Neural progenitor cell (in vitro differentiated cells): ENCODE data around the gene PTPRN2. TPM values are rescaled to one million over a fixed set of nuclear protein-coding genes. Genes with fewer than 3 reads are reported as not detected.

ENCODE experiments used
- DNase-seq: peaks from one replicate; pipeline ENCODE4 v3.0.0-alpha.2; 2016; ENCODE audit warnings: low spot score
- H2AFZ ChIP-seq: fragments of 200-600 bp; sonication (generic); replicated peaks from 2 replicates; pipeline ENCODE4 v1.6.1; 2016; ENCODE audit warnings: antibody characterized with exemption
- H3F3A ChIP-seq: fragments of 200-600 bp; sonication (generic); 2 replicates; pipeline ENCODE4 v1.6.1; 2016; ENCODE audit warnings: antibody characterized with exemption, low read depth
- H3K27ac ChIP-seq: fragments of 200-600 bp; sonication (generic); 2 replicates; pipeline ENCODE4 v1.5.1; 2016; ENCODE audit warnings: mild to moderate bottlenecking
- H3K27me3 ChIP-seq: fragments of 200-600 bp; sonication (generic); 2 replicates; pipeline ENCODE4 v1.6.1; 2016; ENCODE audit warnings: mild to moderate bottlenecking, moderate library complexity
- H3K36me3 ChIP-seq: fragments of 200-600 bp; sonication (generic); 2 replicates; pipeline ENCODE4 v1.5.1; 2016
- H3K4me1 ChIP-seq: fragments of 200-600 bp; sonication (generic); 2 replicates; pipeline ENCODE4 v1.6.1; 2016; ENCODE audit warnings: mixed run types
- H3K4me2 ChIP-seq: fragments of 200-600 bp; sonication (generic); 2 replicates; pipeline ENCODE4 v1.6.1; 2016
- H3K4me3 ChIP-seq: fragments of 200-600 bp; sonication (generic); 2 replicates; pipeline ENCODE4 v1.5.1; 2016
- H3K79me2 ChIP-seq: fragments of 200-600 bp; sonication (generic); 2 replicates; pipeline ENCODE4 v1.6.1; 2016; ENCODE audit warnings: low read depth
- H3K9ac ChIP-seq: fragments of 200-600 bp; sonication (generic); 2 replicates; pipeline ENCODE4 v1.6.1; 2016
- H3K9me3 ChIP-seq: fragments of 200-600 bp; sonication (generic); 2 replicates; pipeline ENCODE4 v1.5.1; 2016; ENCODE audit warnings: low read depth
- H4K20me1 ChIP-seq: fragments of 200-600 bp; sonication (generic); 2 replicates; pipeline ENCODE4 v1.6.1; 2016; ENCODE audit warnings: low read depth
- H3K27ac Mint-ChIP-seq: 3 replicates; pipeline ENCODE4 v1.8.0; 2021; ENCODE audit warnings: mixed read lengths
- H3K27me3 Mint-ChIP-seq: 2 replicates; pipeline ENCODE4 v1.8.0; 2022; ENCODE audit warnings: low read depth, mild to moderate bottlenecking, inconsistent platforms, moderate library complexity, mixed read lengths; ENCODE audit not compliant: insufficient read depth
- H3K36me3 Mint-ChIP-seq: 3 replicates; pipeline ENCODE4 v1.8.0; 2021; ENCODE audit warnings: mixed read lengths
- H3K4me1 Mint-ChIP-seq: 3 replicates; pipeline ENCODE4 v1.8.0; 2021; ENCODE audit warnings: mixed read lengths
- H3K4me3 Mint-ChIP-seq: 3 replicates; pipeline ENCODE4 v1.8.0; 2021; ENCODE audit warnings: mild to moderate bottlenecking, moderate library complexity, mixed read lengths
- H3K9me3 Mint-ChIP-seq: 3 replicates; pipeline ENCODE4 v1.8.0; 2020; ENCODE audit warnings: mixed read lengths
- EZH2 ChIP-seq: fragments of 200-600 bp; sonication (generic); IDR thresholded peaks from 2 replicates; pipeline ENCODE4 v1.6.1; 2017; ENCODE audit warnings: antibody characterized with exemption, mild to moderate bottlenecking, moderate library complexity
- EZH2phosphoT487 ChIP-seq: fragments of 200-600 bp; sonication (generic); IDR thresholded peaks from 2 replicates; pipeline ENCODE4 v1.6.1; 2017; ENCODE audit warnings: antibody characterized with exemption
- total RNA-seq: library from RNA; depleted of rRNA; stranded (reverse); fragments of >200 nt; gene quantifications from 2 replicates; pipeline ENCODE4 v1.2.3, GENCODE V29; 2015; ENCODE audit warnings: low replicate concordance
- TF ChIP-seq, protein P1 (sequence below): fragments of 200-600 bp; sonication (generic); IDR thresholded peaks from 2 replicates; pipeline ENCODE4 v1.5.1; 2017; ENCODE audit warnings: antibody characterized with exemption, mild to moderate bottlenecking

Gene PTPRN2
- total RNA-seq, 1 donor from 2014 or later, result 3.0 TPM

DNA sequence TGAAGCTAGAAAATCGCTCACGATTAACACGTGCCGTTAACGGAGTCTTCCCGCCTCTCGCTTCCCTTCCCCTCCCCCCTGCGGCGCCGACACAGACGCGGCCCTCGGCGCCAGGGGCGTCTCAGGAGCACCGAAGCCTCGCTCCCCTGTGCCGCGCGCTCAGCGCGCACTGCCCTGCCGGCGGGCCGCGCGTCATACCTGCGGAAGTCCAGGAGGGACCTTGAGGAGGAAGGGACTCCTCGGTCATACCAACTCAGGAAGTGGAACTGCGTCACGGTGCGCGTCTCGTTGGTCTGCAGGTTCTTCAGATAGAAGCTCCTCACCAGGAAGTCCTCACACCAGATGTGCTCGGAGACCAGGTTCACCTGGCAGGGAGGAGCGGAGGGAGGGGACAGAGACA lies 1011.2 kb downstream of the PTPRN2 start:
- Histone ChIP-seq H3K27me3 (peaks cover 58% of the 10 kb centered on the region), H3K9ac (no peak overlapping the region), H3F3A (no peaks in the 10 kb centered on the region), H2AFZ (no peak overlapping the region), H3K36me3 (no peaks in the 10 kb centered on the region), H3K4me3 (no peak overlapping the region), H4K20me1 (no peaks in the 10 kb centered on the region), H3K4me1 (peaks cover 3% of the 10 kb centered on the region), H3K27ac (no peak overlapping the region), H3K4me2 (no peak overlapping the region), H3K79me2 (no peaks in the 10 kb centered on the region), H3K9me3 (no peaks in the 10 kb centered on the region)
- Mint-ChIP-seq H3K9me3 (no peaks in the 10 kb centered on the region), H3K4me3 (no peak overlapping the region), H3K4me1 (peaks cover 32% of the 10 kb centered on the region), H3K36me3 (peaks cover 58% of the 10 kb centered on the region), H3K27me3 (peaks cover 3% of the 10 kb centered on the region), H3K27ac (peak overlapping the region; percentile 37)
- DNase-seq, result no peak
- no peak for TF ChIP-seq EZH2
- TF ChIP-seq, protein P1, sequence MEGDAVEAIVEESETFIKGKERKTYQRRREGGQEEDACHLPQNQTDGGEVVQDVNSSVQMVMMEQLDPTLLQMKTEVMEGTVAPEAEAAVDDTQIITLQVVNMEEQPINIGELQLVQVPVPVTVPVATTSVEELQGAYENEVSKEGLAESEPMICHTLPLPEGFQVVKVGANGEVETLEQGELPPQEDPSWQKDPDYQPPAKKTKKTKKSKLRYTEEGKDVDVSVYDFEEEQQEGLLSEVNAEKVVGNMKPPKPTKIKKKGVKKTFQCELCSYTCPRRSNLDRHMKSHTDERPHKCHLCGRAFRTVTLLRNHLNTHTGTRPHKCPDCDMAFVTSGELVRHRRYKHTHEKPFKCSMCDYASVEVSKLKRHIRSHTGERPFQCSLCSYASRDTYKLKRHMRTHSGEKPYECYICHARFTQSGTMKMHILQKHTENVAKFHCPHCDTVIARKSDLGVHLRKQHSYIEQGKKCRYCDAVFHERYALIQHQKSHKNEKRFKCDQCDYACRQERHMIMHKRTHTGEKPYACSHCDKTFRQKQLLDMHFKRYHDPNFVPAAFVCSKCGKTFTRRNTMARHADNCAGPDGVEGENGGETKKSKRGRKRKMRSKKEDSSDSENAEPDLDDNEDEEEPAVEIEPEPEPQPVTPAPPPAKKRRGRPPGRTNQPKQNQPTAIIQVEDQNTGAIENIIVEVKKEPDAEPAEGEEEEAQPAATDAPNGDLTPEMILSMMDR, result no peak
- no peak for TF ChIP-seq EZH2phosphoT487

DNA sequence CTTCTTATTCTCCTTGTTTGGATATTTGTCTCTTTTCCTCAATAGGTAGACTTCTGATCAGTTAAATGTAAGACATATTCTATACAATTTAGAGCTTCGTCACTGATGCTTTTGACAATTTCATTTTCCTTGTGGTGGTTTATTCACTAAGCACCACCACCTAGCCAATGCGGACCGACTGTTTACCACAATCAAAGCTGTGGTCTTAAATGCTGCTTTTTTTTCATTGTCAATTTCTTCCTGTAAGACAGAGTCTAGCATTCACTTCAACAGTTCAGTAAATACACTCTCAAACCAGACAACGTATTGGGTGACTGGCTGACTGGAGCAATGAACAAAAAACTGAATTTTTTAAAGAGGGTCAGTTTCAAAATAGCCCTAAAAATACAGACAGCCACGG lies 1011.8 kb downstream of the PTPRN2 start:
- Histone ChIP-seq H2AFZ (no peak overlapping the region), H3K9ac (no peak overlapping the region), H3K9me3 (no peaks in the 10 kb centered on the region), H3K36me3 (no peaks in the 10 kb centered on the region), H3K79me2 (no peaks in the 10 kb centered on the region), H3F3A (no peaks in the 10 kb centered on the region), H4K20me1 (no peaks in the 10 kb centered on the region), H3K4me3 (no peak overlapping the region), H3K27ac (no peak overlapping the region), H3K4me1 (peaks cover 3% of the 10 kb centered on the region), H3K4me2 (no peak overlapping the region), H3K27me3 (peaks cover 53% of the 10 kb centered on the region)
- Mint-ChIP-seq H3K27ac (peak overlapping the region; percentile 90), H3K36me3 (peaks cover 55% of the 10 kb centered on the region), H3K4me3 (no peak overlapping the region), H3K9me3 (no peaks in the 10 kb centered on the region), H3K4me1 (peaks cover 29% of the 10 kb centered on the region), H3K27me3 (peaks cover 3% of the 10 kb centered on the region)
- no peak for DNase-seq
- no peak for TF ChIP-seq EZH2phosphoT487
- no peak for TF ChIP-seq EZH2
- TF ChIP-seq, protein P1, result no peak

DNA sequence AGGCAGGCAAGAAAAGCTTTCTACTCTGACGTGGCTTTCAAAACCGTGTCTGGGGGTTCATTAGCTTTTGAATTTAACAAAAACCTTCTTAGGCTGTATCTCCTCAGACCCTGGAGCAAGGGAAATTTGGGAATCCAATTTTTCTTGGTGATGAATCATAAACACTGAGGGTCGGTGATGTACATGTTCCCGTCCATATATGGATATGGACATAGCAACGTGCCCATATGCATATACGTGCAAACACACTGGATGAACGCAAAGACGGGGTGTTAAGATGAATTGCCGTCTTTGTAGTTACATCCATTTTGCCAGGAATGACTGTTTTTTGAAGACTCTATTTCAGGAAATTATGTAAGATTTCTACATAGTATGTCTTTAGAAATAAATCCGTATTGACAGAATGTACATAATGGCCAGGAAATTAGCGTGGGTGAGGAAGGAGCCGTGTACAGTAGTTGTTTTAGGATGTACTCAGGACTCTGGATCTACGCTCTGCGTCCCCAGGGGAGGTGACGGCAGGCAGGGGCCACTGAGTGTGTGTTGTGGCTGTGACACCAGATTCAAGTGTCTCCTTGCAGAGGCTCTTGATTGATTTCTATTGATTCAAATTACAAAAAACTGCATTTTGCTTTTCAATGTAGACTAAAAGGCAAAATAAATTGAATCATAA lies 1012.6 kb downstream of the PTPRN2 start:
- no peaks in the 10 kb centered on the region for H3K9me3 Mint-ChIP-seq
- no peak overlapping the region for H2AFZ ChIP-seq
- no peak overlapping the region for H3K4me3 ChIP-seq
- H3K9ac ChIP-seq, result no peak overlapping the region
- H3K36me3 ChIP-seq, result no peaks in the 10 kb centered on the region
- no peak overlapping the region for H3K27ac ChIP-seq
- no peaks in the 10 kb centered on the region for H4K20me1 ChIP-seq
- no peak overlapping the region for H3K27ac Mint-ChIP-seq
- no peak overlapping the region for H3K4me2 ChIP-seq
- no peaks in the 10 kb centered on the region for H3K9me3 ChIP-seq
- no peaks in the 10 kb centered on the region for H3K27me3 Mint-ChIP-seq
- H3K27me3 ChIP-seq, result peaks cover 53% of the 10 kb centered on the region
- H3F3A ChIP-seq, result no peaks in the 10 kb centered on the region
- no peak overlapping the region for H3K4me3 Mint-ChIP-seq
- peaks cover 62% of the 10 kb centered on the region for H3K36me3 Mint-ChIP-seq
- peaks cover 3% of the 10 kb centered on the region for H3K4me1 ChIP-seq
- peaks cover 36% of the 10 kb centered on the region for H3K4me1 Mint-ChIP-seq
- TF ChIP-seq EZH2phosphoT487, result no peak
- TF ChIP-seq, protein P1, result no peak
- no peak for TF ChIP-seq EZH2
- DNase-seq, result no peak
- no peaks in the 10 kb centered on the region for H3K79me2 ChIP-seq
